Ovary (tissue), 3 donors: ENCODE measurements around the gene PTPN20.
"Not testable (repeated sequence)": the region's sequence is repeated elsewhere in the genome, so short reads cannot be mapped to it uniquely, and the experiment has no call there.

Source experiments
- EP300 ChIP-seq: sonication (generic); formaldehyde crosslinking; IDR thresholded peaks from one replicate; pipeline ENCODE4 v1.6.1; 2017; ENCODE audit warnings: antibody characterized with exemption
- POLR2A ChIP-seq: fragments of 450-650 bp; IDR thresholded peaks from one replicate; pipeline ENCODE4 v1.6.1; 2017; ENCODE audit warnings: antibody characterized with exemption, mild to moderate bottlenecking, moderate library complexity
- TF ChIP-seq, protein P1 (sequence below), 3 donors: fragments of 450-650 bp in 2 of 3; fragments of 200-600 bp in 1 of 3; IDR thresholded peaks; one replicate each; pipeline versions ENCODE4 v1.5.1 to v1.8.0; 2016 to 2022; ENCODE audit warnings: antibody characterized with exemption in 3 of 3, mild to moderate bottlenecking in 1 of 3
- donor health status: DM: no; HTN: no; CAD: no.

DNA sequence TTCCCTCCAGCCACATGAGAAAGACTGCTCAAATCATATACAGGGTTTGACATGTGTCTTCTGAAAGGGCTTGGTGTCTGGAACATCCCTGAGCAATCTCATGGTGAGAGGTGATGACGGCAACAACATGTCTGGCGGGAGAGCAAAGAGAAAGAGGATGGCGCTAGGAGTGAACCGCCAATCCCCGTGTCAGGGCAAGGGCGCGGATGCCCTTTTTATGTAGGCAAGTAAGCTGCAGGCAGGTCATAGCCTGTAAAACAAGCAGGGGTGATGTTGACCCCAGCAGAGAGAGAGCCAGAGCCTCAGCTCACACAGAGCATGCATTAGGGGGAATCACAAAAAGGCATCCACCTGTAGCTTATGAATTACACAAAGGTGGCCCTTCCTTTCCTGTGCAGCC, 4.9 kb upstream of the PTPN20 start:
- TF ChIP-seq, protein P1, sequence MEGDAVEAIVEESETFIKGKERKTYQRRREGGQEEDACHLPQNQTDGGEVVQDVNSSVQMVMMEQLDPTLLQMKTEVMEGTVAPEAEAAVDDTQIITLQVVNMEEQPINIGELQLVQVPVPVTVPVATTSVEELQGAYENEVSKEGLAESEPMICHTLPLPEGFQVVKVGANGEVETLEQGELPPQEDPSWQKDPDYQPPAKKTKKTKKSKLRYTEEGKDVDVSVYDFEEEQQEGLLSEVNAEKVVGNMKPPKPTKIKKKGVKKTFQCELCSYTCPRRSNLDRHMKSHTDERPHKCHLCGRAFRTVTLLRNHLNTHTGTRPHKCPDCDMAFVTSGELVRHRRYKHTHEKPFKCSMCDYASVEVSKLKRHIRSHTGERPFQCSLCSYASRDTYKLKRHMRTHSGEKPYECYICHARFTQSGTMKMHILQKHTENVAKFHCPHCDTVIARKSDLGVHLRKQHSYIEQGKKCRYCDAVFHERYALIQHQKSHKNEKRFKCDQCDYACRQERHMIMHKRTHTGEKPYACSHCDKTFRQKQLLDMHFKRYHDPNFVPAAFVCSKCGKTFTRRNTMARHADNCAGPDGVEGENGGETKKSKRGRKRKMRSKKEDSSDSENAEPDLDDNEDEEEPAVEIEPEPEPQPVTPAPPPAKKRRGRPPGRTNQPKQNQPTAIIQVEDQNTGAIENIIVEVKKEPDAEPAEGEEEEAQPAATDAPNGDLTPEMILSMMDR (IDR thresholded peaks at IDR 0.05): not testable (repeated sequence)
- TF ChIP-seq POLR2A, EP300: not testable (repeated sequence)
